Stimulated activated CD8-positive, alpha-beta memory T cell treated with anti-CD3 and anti-CD28 coated beads, Interleukin-15, amount 100 ng/mL, for 24 hours (primary cell): ENCODE measurements around the gene LTC4S.
"Not testable (repeated sequence)": the region's sequence is repeated elsewhere in the genome, so short reads cannot be mapped to it uniquely, and the experiment has no call there.

Experiments
- DNase-seq: peaks from one replicate; pipeline ENCODE4 v3.0.0-alpha.2; 2020; ENCODE audit warnings: low read depth

Gene LTC4S

GRCh38 chr5:179793468-179794139 lies at the start of gene LTC4S:
Gene LTC4S, plus strand, starts transcription at chr5:179793986. Its CDS starts 95 bp downstream, at chr5:179794081.
- no peak for DNase-seq

DNA sequence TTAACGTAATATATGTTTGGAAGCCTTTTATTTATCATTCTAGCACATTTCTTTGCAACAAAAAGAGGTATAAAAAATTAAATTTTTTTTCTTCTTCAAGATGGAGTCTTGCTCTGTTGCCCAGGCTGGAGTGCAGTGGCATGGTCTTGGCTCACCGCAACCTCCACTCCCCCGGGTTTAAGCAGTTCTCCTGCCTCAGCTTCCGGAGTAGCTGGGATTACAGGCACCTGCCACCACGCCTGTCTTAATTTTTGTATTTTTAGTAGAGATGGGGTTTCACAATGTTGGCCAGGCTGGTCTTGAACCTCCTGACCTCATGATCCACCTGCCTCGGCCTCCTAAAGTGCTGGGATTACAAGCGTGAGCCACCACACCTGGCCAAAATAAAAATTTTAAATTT lies 49.7 kb upstream of the LTC4S start:
- DNase-seq = not testable (repeated sequence)

DNA sequence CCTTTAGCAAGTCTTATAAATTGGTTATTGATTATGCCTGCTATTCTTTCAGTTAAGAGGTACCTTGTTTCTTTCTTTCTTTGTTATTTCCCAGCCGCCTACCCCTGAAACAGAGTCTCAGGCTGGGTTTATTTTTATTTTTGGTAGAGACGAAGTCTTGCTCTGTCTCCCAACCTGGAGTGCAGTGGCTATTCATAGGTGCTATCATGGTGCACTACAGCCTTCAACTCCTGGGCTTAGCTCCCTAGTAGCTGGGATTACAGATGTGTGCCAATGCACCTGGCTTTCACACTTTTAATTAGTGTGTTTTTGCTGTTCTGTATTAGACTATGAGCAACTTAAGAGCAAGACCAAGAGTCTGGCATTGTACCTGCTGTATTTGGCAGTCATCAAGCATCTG lies 46.9 kb upstream of the LTC4S start:
- DNase-seq = no peak

DNA sequence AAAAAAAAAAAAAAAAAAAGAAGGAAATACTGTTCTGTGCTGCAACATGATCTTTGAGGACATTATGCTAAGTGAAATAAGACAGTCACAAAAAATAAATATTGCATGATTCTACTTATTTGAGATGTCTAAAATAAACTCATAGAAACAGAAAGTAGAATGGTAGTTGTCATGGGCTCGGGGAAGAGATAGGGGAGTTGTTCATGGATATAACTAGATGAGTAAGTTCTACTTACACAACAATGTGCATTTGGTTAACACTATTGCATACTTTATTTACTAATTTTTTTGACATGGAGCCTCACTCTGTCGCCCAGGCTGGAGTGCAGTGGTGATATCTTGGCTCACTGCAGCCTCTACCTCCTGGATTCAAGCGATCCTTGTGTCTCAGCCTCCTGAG lies 46.0 kb upstream of the LTC4S start:
- no peak for DNase-seq

DNA sequence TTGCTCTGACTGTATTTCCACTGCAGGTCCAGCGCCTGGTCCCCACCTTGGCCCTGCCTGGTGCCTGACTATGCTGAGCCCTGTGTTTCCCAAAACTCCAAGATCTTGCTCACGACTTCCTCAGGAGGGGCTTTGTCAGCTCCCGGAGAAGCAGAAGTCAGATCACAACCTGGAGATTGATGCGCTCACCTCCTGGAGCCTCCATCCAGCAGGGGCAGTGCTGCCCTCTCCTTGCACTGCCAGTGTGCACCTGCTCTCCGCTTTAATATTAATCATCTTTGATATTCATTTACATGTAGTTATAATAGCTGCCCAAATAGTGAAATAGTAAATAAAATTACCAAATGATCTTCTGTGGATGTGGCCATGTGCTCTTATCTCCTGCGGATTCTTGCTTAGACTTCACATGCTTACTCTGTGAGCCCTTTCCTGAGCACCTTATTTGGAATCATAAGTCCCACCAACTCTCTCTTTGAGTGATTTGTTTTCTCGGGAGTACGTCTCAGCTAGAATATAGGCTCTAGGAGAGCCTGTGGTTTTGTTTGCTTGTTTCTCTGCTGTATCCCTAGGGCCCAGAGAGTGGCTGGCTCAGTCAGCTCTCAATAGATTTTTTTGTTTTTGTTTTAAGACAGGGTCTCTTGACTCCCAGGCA lies 43.8 kb upstream of the LTC4S start:
- DNase-seq = no peak

GRCh38 chr5:179753971-179754370 lies 39.8 kb upstream of the LTC4S start:
- DNase-seq = no peak

DNA sequence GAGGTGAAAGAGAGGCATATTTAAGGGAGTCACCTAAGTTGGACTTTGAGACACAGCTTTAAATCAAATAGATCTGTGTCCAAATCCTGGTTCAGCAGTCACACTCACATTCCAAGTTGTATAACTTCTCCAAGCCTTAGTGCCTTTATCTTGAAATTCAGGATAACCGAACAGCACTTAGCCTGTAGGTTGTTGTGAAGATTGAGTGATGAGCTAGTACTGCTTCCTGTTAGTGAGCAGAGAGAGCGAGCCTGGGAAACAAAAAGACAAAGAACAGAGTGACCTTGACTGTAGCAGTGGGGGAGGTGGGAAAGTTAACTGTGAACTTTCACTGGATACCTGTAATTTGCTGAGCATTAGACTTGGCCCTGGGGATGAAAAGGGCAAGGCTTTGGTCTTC lies 38.8 kb upstream of the LTC4S start:
- DNase-seq = no peak

- DNase-seq = no peak
These were observed 34.8 kb upstream of the LTC4S start for GRCh38 chr5:179758955-179759354.

DNA sequence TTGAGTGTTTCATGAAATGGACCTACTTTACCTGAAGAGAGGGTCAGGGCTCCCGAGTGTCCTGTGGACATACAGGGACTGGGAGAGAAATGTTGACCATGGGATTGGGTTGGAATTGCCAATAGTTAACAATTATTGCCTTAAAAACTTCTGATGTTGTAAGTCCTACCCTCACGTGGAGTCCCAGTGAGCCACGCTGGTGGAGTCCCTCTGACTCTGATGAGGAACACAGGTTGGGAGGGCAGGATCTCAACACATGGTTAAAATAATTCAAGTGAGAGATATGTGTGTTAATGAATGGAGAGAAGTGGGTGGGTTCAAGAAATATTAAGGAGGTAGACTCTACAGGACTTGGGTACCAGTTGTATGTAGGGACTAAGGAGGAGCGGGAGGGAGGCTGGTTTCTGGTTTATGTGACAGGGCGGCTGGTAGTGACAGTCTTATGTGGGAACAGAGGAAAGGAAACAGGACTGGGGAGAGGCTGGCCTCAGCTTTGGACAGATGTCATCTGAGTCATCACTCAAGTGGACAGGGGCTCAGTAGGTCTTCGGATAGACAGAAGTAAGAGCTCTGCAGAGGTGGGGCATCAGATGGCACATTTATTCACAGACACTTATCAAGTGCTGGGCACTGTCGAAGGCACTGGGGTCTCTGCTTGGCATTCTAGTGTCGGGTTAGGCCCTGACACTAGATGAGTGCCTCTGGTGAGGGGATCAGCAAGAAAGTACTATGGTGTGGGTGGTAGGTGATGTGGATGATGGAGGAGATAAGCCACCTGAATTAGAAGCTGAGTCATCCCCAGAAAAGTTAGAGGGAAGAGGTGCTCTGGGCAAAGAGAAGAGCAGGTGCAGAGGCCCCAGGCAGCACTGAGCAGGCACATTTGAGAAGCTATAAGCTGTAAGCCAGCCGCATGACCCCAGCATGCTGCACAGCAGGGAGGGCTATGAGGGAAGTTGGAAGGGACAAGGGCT lies 33.9 kb upstream of the LTC4S start:
- no peak for DNase-seq

GRCh38 chr5:179762079-179762780 lies 31.6 kb upstream of the LTC4S start:
- DNase-seq = no peak

DNA sequence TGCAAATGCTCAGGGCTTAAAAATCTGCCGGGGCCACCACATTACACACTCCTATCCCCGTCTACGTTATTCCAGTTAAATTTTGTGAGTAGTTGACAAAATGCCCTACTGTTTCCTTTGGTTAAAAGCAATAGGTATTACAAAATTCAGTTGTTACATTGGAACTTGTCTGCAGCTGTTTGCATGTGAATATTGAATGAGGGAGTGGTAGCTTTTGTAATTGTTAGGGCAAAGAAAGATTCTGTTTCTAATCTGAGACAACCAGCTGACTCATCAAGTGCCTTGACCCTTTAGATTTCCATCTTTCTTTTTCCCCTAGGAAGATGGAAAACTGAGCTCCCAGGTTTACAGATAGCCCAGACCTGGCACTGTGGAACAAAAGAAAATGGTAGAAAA lies 31.0 kb upstream of the LTC4S start:
- DNase-seq = no peak

GRCh38 chr5:179763215-179763945 lies 30.4 kb upstream of the LTC4S start:
- DNase-seq = no peak

- DNase-seq = no peak
These were observed 29.7 kb upstream of the LTC4S start for GRCh38 chr5:179764056-179764455.

DNA sequence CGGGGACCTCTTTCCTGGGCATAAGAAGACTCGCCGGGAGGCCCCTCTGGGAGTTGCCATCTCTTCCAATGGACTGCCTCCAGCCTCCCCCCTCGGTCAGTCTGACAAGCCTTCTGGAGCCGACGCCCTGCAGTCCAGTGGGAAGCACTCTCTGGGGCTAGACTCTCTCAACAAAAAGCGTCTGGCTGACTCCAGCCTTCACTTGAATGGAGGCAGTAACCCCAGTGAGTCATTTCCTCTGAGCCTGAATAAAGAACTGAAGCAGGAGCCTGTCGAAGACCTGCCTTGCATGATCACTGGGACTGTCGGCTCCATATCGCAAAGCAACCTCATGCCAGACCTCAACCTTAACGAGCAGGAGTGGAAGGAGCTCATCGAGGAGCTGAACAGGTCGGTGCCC lies 28.4 kb upstream of the LTC4S start:
- DNase-seq = no peak

DNA sequence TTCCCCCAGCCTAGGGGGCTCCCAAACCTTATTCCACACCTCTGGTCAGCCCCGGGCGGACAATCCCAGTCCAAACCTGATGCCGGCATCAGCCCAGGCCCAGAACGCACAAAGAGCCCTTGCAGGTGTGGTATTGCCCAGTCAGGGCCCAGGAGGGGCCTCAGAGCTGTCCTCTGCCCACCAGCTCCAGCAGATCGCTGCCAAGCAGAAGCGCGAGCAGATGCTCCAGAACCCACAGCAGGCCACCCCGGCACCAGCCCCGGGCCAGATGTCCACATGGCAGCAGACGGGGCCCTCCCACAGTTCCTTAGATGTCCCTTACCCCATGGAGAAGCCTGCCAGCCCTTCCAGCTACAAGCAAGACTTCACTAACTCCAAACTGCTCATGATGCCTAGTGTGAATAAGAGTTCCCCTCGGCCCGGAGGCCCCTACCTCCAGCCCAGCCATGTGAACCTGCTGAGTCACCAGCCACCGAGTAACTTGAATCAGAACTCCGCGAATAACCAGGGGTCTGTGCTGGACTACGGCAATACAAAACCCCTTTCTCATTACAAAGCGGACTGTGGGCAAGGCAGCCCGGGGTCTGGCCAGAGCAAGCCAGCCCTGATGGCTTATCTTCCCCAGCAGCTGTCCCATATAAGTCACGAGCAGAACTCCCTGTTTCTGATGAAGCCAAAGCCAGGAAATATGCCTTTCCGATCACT lies 27.6 kb upstream of the LTC4S start:
- no peak for DNase-seq

GRCh38 chr5:179766726-179767455 lies 26.9 kb upstream of the LTC4S start:
- DNase-seq = no peak

GRCh38 chr5:179767496-179768100 lies 26.2 kb upstream of the LTC4S start:
- no peak for DNase-seq

- DNase-seq = no peak
These were observed 25.3 kb upstream of the LTC4S start for GRCh38 chr5:179768326-179769085.

DNA sequence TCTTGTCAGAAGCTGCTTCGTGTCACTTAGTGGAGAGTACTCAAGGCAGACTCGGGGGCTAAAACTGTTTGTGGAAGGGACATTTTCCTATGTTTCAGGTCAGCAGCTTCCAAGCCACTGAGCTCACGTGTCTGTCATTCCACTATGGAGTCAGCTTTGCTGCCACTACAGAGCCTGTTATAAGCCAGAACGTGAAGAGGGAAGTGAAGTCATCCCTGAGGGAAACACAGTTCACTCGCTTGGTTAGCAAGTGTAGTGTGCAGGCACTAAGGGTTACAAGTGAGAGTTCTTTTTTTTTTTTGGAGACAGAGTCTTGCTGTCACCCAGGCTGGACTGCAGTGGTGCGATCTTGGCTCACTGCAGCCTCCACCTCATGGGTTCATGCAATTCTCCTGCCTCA lies 24.5 kb upstream of the LTC4S start:
- no peak for DNase-seq
